ENCODE data around the gene EPM2AIP1.

The EPM2AIP1 gene

GRCh38 chr3:37024820-37025405 lies 32.0 kb upstream of the EPM2AIP1 start:
- Mint-ChIP-seq H3K9me3 (no peaks in the 10 kb centered on the region), H3K36me3 (ENCODE audit: low read depth) (peaks cover 57% of the 10 kb centered on the region), H3K27ac (peak overlapping the region; percentile 16), H3K4me1 (ENCODE audit: low read depth) (peaks cover 6% of the 10 kb centered on the region), H3K4me3 (no peak overlapping the region), H3K27me3 (ENCODE audit: low read depth) (no peaks in the 10 kb centered on the region)

GRCh38 chr3:37024092-37024491 lies 31.2 kb upstream of the EPM2AIP1 start:
- H3K4me3 Mint-ChIP-seq, result no peak overlapping the region
- H3K27ac Mint-ChIP-seq, result no peak overlapping the region
- H3K36me3 Mint-ChIP-seq (ENCODE audit: low read depth), result peaks cover 59% of the 10 kb centered on the region
- no peaks in the 10 kb centered on the region for H3K9me3 Mint-ChIP-seq
- H3K27me3 Mint-ChIP-seq (ENCODE audit: low read depth), result no peaks in the 10 kb centered on the region
- H3K4me1 Mint-ChIP-seq (ENCODE audit: low read depth), result peaks cover 6% of the 10 kb centered on the region

GRCh38 chr3:37017683-37018082 lies 24.8 kb upstream of the EPM2AIP1 start:
- Mint-ChIP-seq H3K9me3 (no peaks in the 10 kb centered on the region), H3K4me1 (ENCODE audit: low read depth) (no peaks in the 10 kb centered on the region), H3K36me3 (ENCODE audit: low read depth) (peaks cover 53% of the 10 kb centered on the region)

GRCh38 chr3:37016903-37017302 lies 24.0 kb upstream of the EPM2AIP1 start:
- Mint-ChIP-seq H3K4me3 (no peak overlapping the region), H3K36me3 (ENCODE audit: low read depth) (peaks cover 54% of the 10 kb centered on the region), H3K27me3 (ENCODE audit: low read depth) (no peaks in the 10 kb centered on the region), H3K27ac (no peak overlapping the region), H3K4me1 (ENCODE audit: low read depth) (no peaks in the 10 kb centered on the region), H3K9me3 (no peaks in the 10 kb centered on the region)

More at GRCh38 chr3:37017683-37018082, 24.8 kb upstream of the EPM2AIP1 start:
- no peak overlapping the region for H3K27ac Mint-ChIP-seq
- H3K4me3 Mint-ChIP-seq, result no peak overlapping the region
- no peaks in the 10 kb centered on the region for H3K27me3 Mint-ChIP-seq (ENCODE audit: low read depth)

- no peaks in the 10 kb centered on the region for H3K27me3 Mint-ChIP-seq (ENCODE audit: low read depth)
Measured at GRCh38 chr3:37015642-37016041, 22.7 kb upstream of the EPM2AIP1 start.

GRCh38 chr3:37014620-37015019 lies 21.7 kb upstream of the EPM2AIP1 start:
- Mint-ChIP-seq H3K27me3 (ENCODE audit: low read depth) (no peaks in the 10 kb centered on the region), H3K4me1 (ENCODE audit: low read depth) (peaks cover 2% of the 10 kb centered on the region), H3K9me3 (no peaks in the 10 kb centered on the region), H3K27ac (no peak overlapping the region), H3K4me3 (no peak overlapping the region), H3K36me3 (ENCODE audit: low read depth) (peaks cover 50% of the 10 kb centered on the region)

More at GRCh38 chr3:37015642-37016041, 22.7 kb upstream of the EPM2AIP1 start:
- peaks cover 56% of the 10 kb centered on the region for H3K36me3 Mint-ChIP-seq (ENCODE audit: low read depth)
- no peak overlapping the region for H3K4me3 Mint-ChIP-seq
- no peaks in the 10 kb centered on the region for H3K9me3 Mint-ChIP-seq
- peaks cover 2% of the 10 kb centered on the region for H3K4me1 Mint-ChIP-seq (ENCODE audit: low read depth)
- H3K27ac Mint-ChIP-seq, result no peak overlapping the region

- Mint-ChIP-seq H3K27me3 (ENCODE audit: low read depth) (no peaks in the 10 kb centered on the region), H3K9me3 (peaks cover 3% of the 10 kb centered on the region), H3K36me3 (ENCODE audit: low read depth) (peaks cover 42% of the 10 kb centered on the region), H3K27ac (no peak within 1 kb of the TSS), H3K4me1 (ENCODE audit: low read depth) (peaks cover 36% of the 10 kb centered on the region), H3K4me3 (no peak within 1 kb of the TSS)
Measured at GRCh38 chr3:36993326-36994283, 674 bp upstream of the EPM2AIP1 start, which contains the start of gene MLH1. Gene MLH1 (plus strand): TSS chr3:36993518. CDS start chr3:36993548, 30 bp downstream.

GRCh38 chr3:36991923-36992805 lies 767 bp downstream of the EPM2AIP1 start:
- Mint-ChIP-seq H3K36me3 (ENCODE audit: low read depth) (peaks cover 42% of the 10 kb centered on the region), H3K27ac (no peak overlapping the region), H3K9me3 (no peaks in the 10 kb centered on the region), H3K4me3 (no peak overlapping the region), H3K27me3 (ENCODE audit: low read depth) (no peaks in the 10 kb centered on the region), H3K4me1 (ENCODE audit: low read depth) (peaks cover 41% of the 10 kb centered on the region)

- peaks cover 38% of the 10 kb centered on the region for H3K36me3 Mint-ChIP-seq (ENCODE audit: low read depth)
- H3K4me3 Mint-ChIP-seq, result no peak overlapping the region
- H3K27me3 Mint-ChIP-seq (ENCODE audit: low read depth), result no peaks in the 10 kb centered on the region
- H3K27ac Mint-ChIP-seq, result no peak overlapping the region
- H3K4me1 Mint-ChIP-seq (ENCODE audit: low read depth), result peaks cover 34% of the 10 kb centered on the region
- no peaks in the 10 kb centered on the region for H3K9me3 Mint-ChIP-seq
Measured at GRCh38 chr3:36991147-36991546, 1.8 kb downstream of the EPM2AIP1 start.

- H3K4me3 Mint-ChIP-seq, result peak overlapping the region; percentile 74
- peaks cover 34% of the 10 kb centered on the region for H3K4me1 Mint-ChIP-seq (ENCODE audit: low read depth)
- H3K27me3 Mint-ChIP-seq (ENCODE audit: low read depth), result no peaks in the 10 kb centered on the region
- no peak overlapping the region for H3K27ac Mint-ChIP-seq
- peaks cover 52% of the 10 kb centered on the region for H3K36me3 Mint-ChIP-seq (ENCODE audit: low read depth)
- no peaks in the 10 kb centered on the region for H3K9me3 Mint-ChIP-seq
Measured at GRCh38 chr3:36989568-36989967, 3.4 kb downstream of the EPM2AIP1 start.

GRCh38 chr3:36989005-36989404 lies 3.9 kb downstream of the EPM2AIP1 start:
- no peak overlapping the region for H3K27ac Mint-ChIP-seq
- H3K27me3 Mint-ChIP-seq (ENCODE audit: low read depth), result no peaks in the 10 kb centered on the region
- no peaks in the 10 kb centered on the region for H3K9me3 Mint-ChIP-seq
- peaks cover 36% of the 10 kb centered on the region for H3K4me1 Mint-ChIP-seq (ENCODE audit: low read depth)
- H3K36me3 Mint-ChIP-seq (ENCODE audit: low read depth), result peaks cover 54% of the 10 kb centered on the region
- H3K4me3 Mint-ChIP-seq, result peak overlapping the region; percentile 74

GRCh38 chr3:36988356-36988755 lies 4.6 kb downstream of the EPM2AIP1 start:
- Mint-ChIP-seq H3K27ac (peak overlapping the region; percentile 58), H3K9me3 (no peaks in the 10 kb centered on the region), H3K36me3 (ENCODE audit: low read depth) (peaks cover 61% of the 10 kb centered on the region), H3K4me3 (peak overlapping the region; percentile 42), H3K4me1 (ENCODE audit: low read depth) (peaks cover 36% of the 10 kb centered on the region), H3K27me3 (ENCODE audit: low read depth) (no peaks in the 10 kb centered on the region)

- H3K27me3 Mint-ChIP-seq (ENCODE audit: low read depth), result no peaks in the 10 kb centered on the region
- H3K9me3 Mint-ChIP-seq, result peaks cover 31% of the 10 kb centered on the region
- no peak overlapping the region for H3K27ac Mint-ChIP-seq
- peaks cover 64% of the 10 kb centered on the region for H3K36me3 Mint-ChIP-seq (ENCODE audit: low read depth)
- H3K4me1 Mint-ChIP-seq (ENCODE audit: low read depth), result peaks cover 2% of the 10 kb centered on the region
- no peak overlapping the region for H3K4me3 Mint-ChIP-seq
Measured at GRCh38 chr3:36981006-36981405, 11.9 kb downstream of the EPM2AIP1 start.

- Mint-ChIP-seq H3K4me3 (no peak overlapping the region), H3K36me3 (ENCODE audit: low read depth) (peaks cover 30% of the 10 kb centered on the region), H3K9me3 (peaks cover 4% of the 10 kb centered on the region), H3K4me1 (ENCODE audit: low read depth) (peaks cover 25% of the 10 kb centered on the region), H3K27ac (no peak overlapping the region), H3K27me3 (ENCODE audit: low read depth) (no peaks in the 10 kb centered on the region)
Measured at GRCh38 chr3:36973139-36973538, 19.8 kb downstream of the EPM2AIP1 start.

Data from T-helper 1 cell treated with Interleukin-12 subunit alpha and Interleukin-12 subunit beta and Interleukin-4 antibody, amounts not matched to agents 30 μg/mL and 1 μg/mL, for 36 hours (primary cell).